GM23338 (cell line): ENCODE data around the gene TAOK1. TPM values are rescaled to one million over a fixed set of nuclear protein-coding genes. Genes with fewer than 3 reads are reported as not detected.

Experiments used
- ATAC-seq: fragments of 200-7000 bp; cut with Tn5 transposase; 3 replicates; pipeline ENCODE4 v1.9.1; 2020
- DNase-seq: peaks from one replicate; pipeline ENCODE4 v3.0.0-alpha.2; 2015; ENCODE audit warnings: low spot score
- H2AFZ ChIP-seq: fragments of 200-600 bp; sonication (generic); 2 replicates; pipeline ENCODE4 v1.8.0; 2016; ENCODE audit warnings: antibody characterized with exemption, mild to moderate bottlenecking, moderate library complexity
- H3F3A ChIP-seq: fragments of 200-600 bp; sonication (generic); replicated peaks from 2 replicates; pipeline ENCODE4 v1.8.0; 2017; ENCODE audit warnings: antibody characterized with exemption, mixed run types, low read depth
- H3K27ac ChIP-seq: fragments of 200-600 bp; sonication (generic); 2 replicates; pipeline ENCODE4 v1.6.1; 2016; ENCODE audit warnings: low read depth
- H3K27me3 ChIP-seq: fragments of 200-600 bp; sonication (generic); 2 replicates; pipeline ENCODE4 v1.8.0; 2016; ENCODE audit warnings: mild to moderate bottlenecking, mixed run types, moderate library complexity; ENCODE audit not compliant: insufficient read depth
- H3K36me3 ChIP-seq: fragments of 200-600 bp; sonication (generic); 2 replicates; pipeline ENCODE4 v1.8.0; 2016; ENCODE audit warnings: mild to moderate bottlenecking; ENCODE audit not compliant: insufficient read depth
- H3K4me1 ChIP-seq: fragments of 200-600 bp; sonication (generic); 2 replicates; pipeline ENCODE4 v1.8.0; 2016; ENCODE audit warnings: mild to moderate bottlenecking, moderate library complexity; ENCODE audit not compliant: insufficient read depth
- H3K4me2 ChIP-seq: fragments of 200-600 bp; sonication (generic); 2 replicates; pipeline ENCODE4 v1.7.1; 2017; ENCODE audit warnings: mixed run types
- H3K4me3 ChIP-seq: fragments of 200-600 bp; sonication (generic); 2 replicates; pipeline ENCODE4 v1.6.1; 2016; ENCODE audit warnings: mixed run types
- H3K79me2 ChIP-seq: fragments of 200-600 bp; sonication (generic); replicated peaks from 2 replicates; pipeline ENCODE4 v1.8.0; 2017; ENCODE audit warnings: mild to moderate bottlenecking; ENCODE audit not compliant: insufficient read depth
- H3K9me2 ChIP-seq: fragments of 200-600 bp; sonication (generic); 2 replicates; pipeline ENCODE4 v1.8.0; 2017; ENCODE audit not compliant: insufficient read depth
- H4K20me1 ChIP-seq: fragments of 200-600 bp; sonication (generic); replicated peaks from 2 replicates; pipeline ENCODE4 v1.8.0; 2017; ENCODE audit warnings: mild to moderate bottlenecking; ENCODE audit not compliant: insufficient read depth
- H3K27ac Mint-ChIP-seq: 2 replicates; pipeline ENCODE4 v1.8.0; 2020; ENCODE audit warnings: inconsistent platforms, mild to moderate bottlenecking, moderate library complexity, mixed read lengths
- H3K27me3 Mint-ChIP-seq: 3 replicates; pipeline ENCODE4 v1.8.0; 2022; ENCODE audit warnings: low read depth, mild to moderate bottlenecking, moderate library complexity, mixed read lengths, inconsistent platforms; ENCODE audit not compliant: insufficient read depth, poor library complexity
- H3K36me3 Mint-ChIP-seq: 3 replicates; pipeline ENCODE4 v1.8.0; 2021; ENCODE audit warnings: low read depth, mild to moderate bottlenecking, inconsistent platforms, moderate library complexity, mixed read lengths
- H3K4me1 Mint-ChIP-seq: 3 replicates; pipeline ENCODE4 v1.8.0; 2020; ENCODE audit warnings: mild to moderate bottlenecking, inconsistent platforms, mixed read lengths
- H3K4me3 Mint-ChIP-seq: 3 replicates; pipeline ENCODE4 v1.8.0; 2021; ENCODE audit warnings: moderate library complexity, mild to moderate bottlenecking, inconsistent platforms, mixed read lengths
- H3K9me3 Mint-ChIP-seq: 3 replicates; pipeline ENCODE4 v1.8.0; 2020; ENCODE audit warnings: moderate library complexity, mild to moderate bottlenecking, inconsistent platforms, mixed read lengths
- CREB1 ChIP-seq: fragments of 250-450 bp; sonication (Bioruptor Pico); IDR thresholded peaks from 2 replicates; pipeline ENCODE4 v1.5.0; 2020; ENCODE audit warnings: low read depth, mild to moderate bottlenecking, moderate library complexity
- CTCF ChIP-seq, 2 experiments: fragments of 200-600 bp in 1 of 2; sonication (generic) in 1 of 2; conservative IDR thresholded peaks; 2 replicates each; pipeline versions ENCODE4 v1.5.1 to v1.6.1; 2016 to 2017; ENCODE audit warnings: antibody characterized with exemption in 2 of 2, low read depth in 2 of 2, mild to moderate bottlenecking in 2 of 2, moderate library complexity in 1 of 2
- ETS1 ChIP-seq: IDR thresholded peaks from 2 replicates; pipeline ENCODE4 v1.6.1; 2016; ENCODE audit warnings: antibody characterized with exemption
- EZH2phosphoT487 ChIP-seq: fragments of 200-600 bp; sonication (generic); IDR thresholded peaks from one replicate; pipeline ENCODE4 v1.8.1; 2018; ENCODE audit warnings: antibody characterized with exemption; ENCODE audit not compliant: unreplicated experiment
- JUNB ChIP-seq: IDR thresholded peaks from one replicate; pipeline ENCODE4 v1.6.1; 2016; ENCODE audit warnings: antibody characterized with exemption; ENCODE audit not compliant: unreplicated experiment
- NANOG ChIP-seq: IDR thresholded peaks from 2 replicates; pipeline ENCODE4 v1.6.1; 2016; ENCODE audit warnings: antibody characterized with exemption, borderline replicate concordance
- POLR2AphosphoS5 ChIP-seq: IDR thresholded peaks from 2 replicates; pipeline ENCODE4 v1.6.1; 2016; ENCODE audit warnings: antibody characterized with exemption, low read depth
- STAT1 ChIP-seq: IDR thresholded peaks from one replicate; pipeline ENCODE4 v1.6.1; 2016; ENCODE audit warnings: antibody characterized with exemption; ENCODE audit not compliant: unreplicated experiment
- ZNF114 ChIP-seq: fragments of 250-450 bp; sonication (Bioruptor Pico); IDR thresholded peaks from 2 replicates; pipeline ENCODE4 v1.5.0; 2020; ENCODE audit warnings: mild to moderate bottlenecking, moderate library complexity
- ZNF331 ChIP-seq: fragments of 250-450 bp; sonication (Bioruptor Pico); IDR thresholded peaks from 2 replicates; pipeline ENCODE4 v1.5.0; 2020; ENCODE audit warnings: low read depth, mild to moderate bottlenecking, moderate library complexity
- ZNF462 ChIP-seq: fragments of 250-450 bp; sonication (Bioruptor Pico); IDR thresholded peaks from 2 replicates; pipeline ENCODE4 v1.5.0; 2020; ENCODE audit warnings: mild to moderate bottlenecking, moderate library complexity
- polyA plus RNA-seq: library from polyadenylated mRNA; unstranded; fragments of >200 nt; fragmentation: Nextera tagmentation; extraction: Ambion mirVana; gene quantifications from 2 replicates; pipeline ENCODE4 v1.2.1, GENCODE V29; 2016
- total RNA-seq: library from RNA; depleted of rRNA; stranded (reverse); fragments of >200 nt; shearing (Covaris generic); gene quantifications from 2 replicates; pipeline ENCODE4 v1.2.3, GENCODE V29; 2014

Gene TAOK1
- total and polyA plus RNA-seq, 2 experiments from 2014 or later: 19.4 to 69.8 TPM

- TF ChIP-seq CREB1 (CRISPR knock-in tag) (no peak), JUNB (no peak), STAT1 (no peak), ZNF114 (CRISPR knock-in tag) (no peak), EZH2phosphoT487 (no peak), POLR2AphosphoS5 (no peak)
These were observed 4.6 kb downstream of the TAOK1 start (continued) for GRCh38 chr17:29394761-29395160.

- ATAC-seq: no peak
These were observed 5.9 kb downstream of the TAOK1 start for GRCh38 chr17:29396066-29396465.

More at GRCh38 chr17:29396066-29396465, 5.9 kb downstream of the TAOK1 start:
- TF ChIP-seq STAT1 (no peak), JUNB (no peak), ZNF462 (no peak), ETS1 (no peak), ZNF331 (no peak), NANOG (no peak), CTCF (conservative IDR thresholded peaks at IDR 0.05; ENCODE audit: low read depth in 2 of 2) (no peak), POLR2AphosphoS5 (no peak), CREB1 (CRISPR knock-in tag) (no peak), ZNF114 (CRISPR knock-in tag) (no peak)
- Histone ChIP-seq H4K20me1 (peaks cover 26% of the 10 kb centered on the region), H3K27me3 (no peaks in the 10 kb centered on the region), H3K4me1 (peaks cover 14% of the 10 kb centered on the region; the same call in 1 of the 2 replicates), H3K4me2 (no peak overlapping the region), H3K36me3 (no peaks in the 10 kb centered on the region), H3F3A (no peaks in the 10 kb centered on the region), H2AFZ (no peak overlapping the region), H3K9me2 (no peaks in the 10 kb centered on the region), H3K4me3 (no peak overlapping the region), H3K79me2 (peaks cover 100% of the 10 kb centered on the region), H3K27ac (no peak overlapping the region)
- H3K27me3 Mint-ChIP-seq: peaks cover 4% of the 10 kb centered on the region
- DNase-seq: no peak
- peaks cover 23% of the 10 kb centered on the region for H3K36me3 Mint-ChIP-seq
- H3K27ac Mint-ChIP-seq: no peak overlapping the region
- H3K9me3 Mint-ChIP-seq: no peaks in the 10 kb centered on the region; the same call in 2 of the 3 replicates
- H3K4me3 Mint-ChIP-seq: no peak overlapping the region
- peaks cover 15% of the 10 kb centered on the region for H3K4me1 Mint-ChIP-seq
